ENCODE results near the gene ADGRL3.

The ADGRL3 gene

DNA sequence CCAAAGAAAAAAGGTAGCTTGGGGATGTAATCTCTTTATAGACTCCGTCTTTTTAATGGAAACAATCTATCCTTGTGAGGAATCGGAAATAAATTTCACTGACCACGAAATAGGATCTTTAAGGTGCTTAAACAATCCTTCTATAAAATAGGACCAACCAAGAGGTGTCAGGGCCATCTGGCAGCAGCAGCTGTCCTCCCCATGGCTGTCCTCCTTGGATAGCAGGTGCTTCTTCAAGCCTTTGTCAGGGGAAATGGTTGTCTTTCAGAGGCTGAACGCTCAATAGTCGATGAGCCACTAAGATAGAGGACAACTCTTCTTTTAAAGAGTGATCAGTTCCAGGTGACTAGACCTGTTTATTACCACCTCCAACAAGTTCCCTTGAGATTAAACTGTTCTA is 231.0 kb downstream of the ADGRL3 start:
- DNase-seq, result no peak

DNA sequence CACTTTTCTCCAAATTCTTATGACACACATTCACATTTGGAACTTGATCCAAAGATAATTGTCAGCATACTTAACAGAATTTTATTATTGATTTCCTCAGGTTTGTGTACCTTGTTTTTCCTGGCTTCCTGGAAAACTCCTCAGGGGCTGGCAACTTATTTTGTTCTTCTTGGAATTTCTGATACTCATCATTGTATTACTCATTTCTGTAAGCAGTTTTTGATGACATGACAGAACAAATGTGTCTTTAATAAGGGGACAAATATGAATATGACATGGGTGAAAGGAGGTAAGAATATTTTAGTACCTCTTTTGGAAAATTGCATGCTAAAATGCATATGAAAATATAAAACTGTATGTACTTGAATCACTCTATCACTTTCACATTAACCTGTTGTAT is 237.8 kb downstream of the ADGRL3 start:
- DNase-seq, result no peak

DNA sequence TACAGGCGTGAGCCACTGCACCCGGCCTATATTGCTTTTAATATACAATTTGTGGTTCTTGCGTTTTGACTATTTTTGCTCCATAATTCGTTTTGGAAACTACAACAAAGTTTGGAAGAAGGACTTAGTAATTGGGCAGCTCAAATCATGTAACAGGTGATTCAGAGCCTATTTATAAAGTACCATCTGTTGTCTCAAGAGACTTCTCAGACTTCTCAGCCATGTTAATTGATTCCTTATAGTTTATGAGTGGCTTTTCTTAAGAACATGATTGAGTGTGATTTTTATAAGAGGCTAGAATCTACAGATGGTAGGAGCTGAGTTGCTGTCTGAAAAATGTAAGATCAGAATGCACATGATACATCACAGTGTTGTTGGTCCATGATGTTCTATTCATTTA is 240.2 kb downstream of the ADGRL3 start:
- no peak for DNase-seq

DNA sequence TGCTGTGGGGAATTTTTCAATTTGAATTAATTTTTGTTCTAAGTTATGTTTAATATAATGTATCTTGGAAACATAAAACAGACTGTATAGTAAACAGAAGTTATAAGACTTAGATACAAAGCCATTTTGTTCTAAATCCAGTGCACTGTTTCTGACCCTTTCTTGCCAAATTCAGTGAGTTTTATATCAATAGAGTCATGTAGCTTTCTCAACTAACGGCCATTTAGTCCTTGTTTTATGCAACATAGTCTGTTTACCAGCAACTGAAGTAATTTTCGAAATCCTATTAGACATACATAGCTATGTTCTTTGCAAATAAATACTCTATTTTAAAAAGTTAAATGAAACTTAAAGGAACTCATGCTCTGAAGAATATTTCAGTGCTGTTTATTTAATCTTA is 242.8 kb downstream of the ADGRL3 start:
- no peak for DNase-seq

DNA sequence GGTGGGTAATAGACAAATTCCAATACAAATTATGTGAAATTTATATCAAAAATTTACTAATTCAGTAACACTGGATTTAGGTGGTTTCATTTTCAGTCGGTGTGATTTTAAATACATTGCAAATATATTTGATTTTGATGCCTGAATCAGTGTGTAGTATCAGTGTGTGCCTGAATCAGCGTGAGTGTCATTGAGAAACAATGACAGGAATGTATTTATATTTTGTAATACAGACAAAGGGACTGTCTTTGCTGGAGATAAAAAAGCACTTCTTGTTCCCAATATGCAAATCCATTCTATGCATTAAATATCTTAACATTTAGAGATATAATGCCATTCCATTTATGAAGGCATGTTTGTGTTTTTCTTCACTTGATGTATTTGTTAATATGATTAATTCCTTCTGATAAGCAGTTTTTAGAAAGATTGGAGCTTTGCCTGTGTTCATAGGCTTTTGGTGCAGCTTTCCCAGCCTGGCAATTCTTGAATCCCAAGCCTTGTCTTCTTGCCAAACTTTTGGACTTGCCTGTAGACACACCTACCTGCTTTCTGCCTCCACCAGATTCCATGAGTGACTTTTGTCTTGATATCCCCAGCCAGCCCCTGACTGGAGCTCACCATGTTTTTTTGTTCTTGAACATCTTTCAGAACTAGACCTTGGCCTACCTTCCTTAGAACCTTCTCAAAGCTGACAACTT is 243.8 kb downstream of the ADGRL3 start:
- DNase-seq, result no peak

DNA sequence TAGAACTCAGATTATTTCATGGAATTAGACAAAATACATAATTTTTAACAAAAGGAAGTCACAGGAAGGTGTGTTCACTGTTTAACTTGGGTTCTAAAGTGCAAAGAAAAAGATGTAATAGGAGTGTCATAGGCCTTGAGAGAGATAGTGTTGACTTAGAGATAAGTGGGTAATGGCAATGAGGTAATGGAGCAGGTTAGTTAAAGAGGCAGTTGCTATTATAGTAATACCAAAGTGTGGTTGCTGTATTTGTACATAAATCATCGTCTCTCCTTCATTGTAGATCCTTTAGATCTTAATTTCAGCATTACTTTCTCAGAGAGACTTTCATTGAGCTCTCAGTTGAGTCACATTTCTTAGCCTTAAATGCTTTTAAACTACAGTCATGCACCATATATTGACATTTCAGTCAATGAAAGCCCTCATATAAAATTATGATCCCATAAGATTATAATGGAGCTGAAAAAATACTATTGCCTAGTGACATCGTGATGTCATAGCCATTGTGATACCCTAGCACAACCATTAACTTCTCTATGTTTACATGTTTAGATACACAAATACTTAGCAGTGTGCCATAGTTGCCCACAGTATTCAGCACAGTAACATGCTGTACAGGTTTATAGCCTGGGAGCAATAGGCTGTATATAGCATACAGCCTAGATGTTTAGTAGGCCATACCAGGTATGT is 245.4 kb downstream of the ADGRL3 start:
- DNase-seq, result no peak

DNA sequence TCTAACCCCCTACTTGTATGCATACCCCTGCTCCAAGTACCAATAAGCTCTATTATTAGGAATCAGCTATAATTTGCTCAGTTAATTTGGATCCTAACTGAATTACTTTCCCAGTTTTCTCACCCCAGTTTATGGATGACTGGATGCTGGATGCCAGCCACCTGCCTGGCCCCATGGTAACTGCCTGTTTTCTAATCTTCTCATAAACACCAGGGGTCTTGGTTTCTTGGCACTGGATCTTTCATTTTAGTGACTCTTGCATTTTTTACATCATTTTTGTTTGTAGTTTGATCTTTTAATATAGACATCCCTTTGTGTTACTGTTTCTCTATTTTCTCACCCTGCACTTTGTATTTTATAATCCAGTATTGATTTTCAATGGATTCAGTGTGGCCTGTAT is 246.8 kb downstream of the ADGRL3 start:
- DNase-seq, result no peak

DNA sequence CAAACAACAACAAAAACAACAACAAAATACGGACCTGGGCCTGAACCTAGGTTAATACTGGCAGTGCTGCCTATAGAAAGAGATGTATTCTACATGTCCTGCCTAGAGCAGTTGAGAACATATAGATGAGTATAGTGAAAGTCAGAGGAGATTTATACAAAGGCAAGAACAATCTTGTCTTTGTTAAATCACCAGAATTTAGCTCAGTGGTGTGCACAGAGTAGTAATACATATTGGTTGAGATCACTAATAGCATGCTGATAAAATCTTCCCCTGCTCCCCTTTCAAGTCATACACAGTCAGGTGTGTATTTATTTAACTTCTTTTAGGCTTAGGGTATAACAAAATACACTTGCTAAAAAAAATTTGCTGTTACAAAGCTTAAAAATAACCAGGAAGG is 247.8 kb downstream of the ADGRL3 start:
- DNase-seq, result no peak

DNA sequence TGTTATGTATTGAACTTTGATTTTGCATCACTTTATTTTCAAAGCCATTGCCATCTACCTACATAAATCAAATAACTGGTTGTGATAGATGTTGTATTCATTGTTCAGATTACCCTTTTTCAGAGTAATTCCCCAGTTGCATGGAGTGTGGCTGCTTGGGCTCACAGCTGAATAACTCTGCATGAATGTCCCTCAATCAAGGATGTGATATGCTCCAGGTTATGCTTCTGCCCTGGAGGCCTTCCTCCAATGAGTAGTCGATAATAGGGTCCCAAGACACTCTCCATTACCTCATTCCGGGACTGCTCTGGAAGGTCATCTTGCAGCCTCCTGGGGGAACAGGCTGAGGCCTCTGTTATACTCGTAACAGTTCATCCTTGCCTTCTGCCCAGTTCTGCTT is 251.8 kb downstream of the ADGRL3 start:
- DNase-seq, result no peak

DNA sequence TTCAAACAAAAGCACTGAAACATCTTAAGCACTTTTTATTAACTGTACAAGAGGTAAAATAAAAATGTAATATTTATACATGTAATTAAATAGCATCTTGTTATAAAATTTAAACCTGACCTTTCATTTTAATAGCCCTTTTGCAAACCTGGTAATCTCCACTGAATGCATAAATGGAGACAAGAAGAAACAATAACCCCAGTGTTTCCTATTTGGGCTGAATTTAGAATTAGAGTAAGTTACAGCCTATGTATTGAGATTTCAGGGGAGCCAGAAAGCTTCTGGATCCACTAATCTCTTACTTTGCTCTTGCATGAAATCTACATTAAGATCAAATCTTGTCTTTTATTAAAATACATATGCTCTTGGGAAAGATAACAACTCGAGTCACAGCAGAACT is 261.8 kb downstream of the ADGRL3 start:
- DNase-seq, result no peak

DNA sequence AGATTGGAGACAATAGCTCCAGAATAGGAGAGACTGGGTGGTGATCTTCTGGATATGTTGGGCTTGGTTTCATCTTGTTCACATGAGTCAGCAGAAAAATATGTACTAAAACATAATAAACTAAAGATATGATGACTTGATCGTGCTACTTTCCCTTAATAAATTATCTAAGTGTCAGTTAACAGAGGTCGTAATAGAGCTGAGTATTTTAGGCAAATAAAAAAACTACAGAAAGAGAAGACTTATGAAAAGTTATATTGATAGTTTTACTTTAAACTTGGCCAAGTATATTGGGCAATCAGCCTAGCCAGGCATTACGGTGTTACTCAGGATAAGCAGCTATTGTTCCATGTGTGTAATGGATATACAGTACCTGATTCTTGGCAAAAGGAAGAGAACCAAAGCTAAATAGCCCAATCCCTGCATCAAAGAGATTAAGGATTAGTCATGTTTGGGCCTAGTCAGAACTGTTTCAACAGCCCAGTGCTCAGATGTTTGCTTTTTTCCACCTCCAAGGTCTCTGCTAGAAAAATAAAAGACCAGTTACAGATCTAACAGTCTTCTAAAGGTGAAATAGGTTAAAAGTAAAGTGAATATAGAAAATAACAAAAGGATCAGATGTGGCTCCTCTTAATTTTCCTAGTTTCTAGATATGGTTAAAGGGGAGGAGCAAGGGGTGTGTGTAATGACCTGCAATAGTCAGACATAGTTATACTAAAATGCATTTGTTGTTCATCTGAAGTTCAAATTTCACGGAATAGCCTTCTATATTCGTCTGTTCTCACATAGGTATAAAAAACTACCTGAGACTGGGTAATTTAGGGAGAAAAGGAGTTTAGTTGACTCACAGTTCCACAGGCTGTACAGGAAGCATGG is 262.6 kb downstream of the ADGRL3 start:
- no peak for DNase-seq

DNA sequence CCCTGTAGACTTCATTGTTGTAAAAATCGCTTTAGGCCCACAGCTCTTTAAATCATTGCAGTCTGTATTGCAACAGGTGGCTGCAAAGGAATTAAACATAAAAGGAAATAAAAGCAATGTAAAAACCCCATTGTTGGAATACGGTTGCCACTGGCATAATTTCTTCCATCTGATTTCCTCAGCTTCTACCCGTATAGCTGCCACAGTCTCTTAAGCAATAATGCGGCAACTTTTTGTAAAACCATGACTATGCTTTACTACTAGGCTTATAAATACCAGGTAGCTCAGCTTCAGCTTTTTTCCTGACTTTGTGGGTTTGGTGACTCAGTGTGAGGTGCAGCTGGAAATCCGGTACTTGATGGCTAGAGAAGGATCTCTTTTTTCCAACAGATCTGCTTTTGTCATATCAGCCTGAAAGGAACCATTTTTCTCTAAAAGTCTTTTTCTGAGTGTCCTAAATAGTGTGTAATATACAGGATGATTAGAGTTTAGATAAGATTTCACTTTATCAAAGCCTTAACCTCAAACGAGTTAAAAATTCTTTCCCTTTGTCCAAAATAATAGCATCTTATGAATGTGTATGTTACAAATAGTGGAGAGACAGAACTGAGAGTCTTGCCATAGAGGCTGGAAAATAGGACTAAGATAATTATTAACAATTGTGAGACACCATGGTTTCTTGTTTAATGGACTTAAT is 268.0 kb downstream of the ADGRL3 start:
- no peak for DNase-seq

DNA sequence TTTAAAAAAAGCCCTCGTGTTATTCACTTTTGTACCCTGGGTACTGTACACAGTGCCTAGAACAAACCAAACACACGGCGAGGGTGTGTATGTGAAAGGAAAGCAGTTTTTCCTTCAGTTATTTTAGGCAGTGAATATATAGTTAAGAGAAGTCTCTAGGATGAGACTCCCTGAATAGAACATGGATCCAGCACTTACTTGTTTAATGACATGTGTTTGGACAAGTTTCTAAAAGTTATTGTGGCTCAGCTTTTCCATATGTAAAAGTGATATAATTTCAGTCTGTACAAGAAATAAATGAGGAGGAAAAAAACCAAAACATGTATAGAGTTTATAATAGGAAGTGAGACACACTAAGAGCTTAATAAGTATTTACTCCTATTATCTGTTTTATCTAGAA is 273.2 kb downstream of the ADGRL3 start:
- DNase-seq, result no peak

DNA sequence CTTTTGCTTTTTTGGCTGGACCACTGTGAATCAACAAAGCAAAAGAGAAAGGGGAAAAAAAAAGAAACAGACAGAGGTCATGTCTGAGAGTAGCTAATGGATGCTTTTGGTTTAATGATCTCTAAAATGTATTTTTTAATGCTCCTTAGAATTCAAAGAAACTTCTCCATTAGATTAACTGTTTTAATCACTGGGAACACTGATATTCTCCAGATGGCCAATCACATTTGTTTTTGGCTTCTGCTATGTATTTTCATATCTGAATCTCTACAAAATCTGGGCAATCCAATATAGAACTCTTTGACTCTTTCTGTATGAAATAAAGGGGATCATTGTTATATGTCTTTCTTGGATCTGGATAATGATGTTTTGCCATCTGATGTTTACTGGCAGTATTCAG is 278.2 kb downstream of the ADGRL3 start:
- no peak for DNase-seq

DNA sequence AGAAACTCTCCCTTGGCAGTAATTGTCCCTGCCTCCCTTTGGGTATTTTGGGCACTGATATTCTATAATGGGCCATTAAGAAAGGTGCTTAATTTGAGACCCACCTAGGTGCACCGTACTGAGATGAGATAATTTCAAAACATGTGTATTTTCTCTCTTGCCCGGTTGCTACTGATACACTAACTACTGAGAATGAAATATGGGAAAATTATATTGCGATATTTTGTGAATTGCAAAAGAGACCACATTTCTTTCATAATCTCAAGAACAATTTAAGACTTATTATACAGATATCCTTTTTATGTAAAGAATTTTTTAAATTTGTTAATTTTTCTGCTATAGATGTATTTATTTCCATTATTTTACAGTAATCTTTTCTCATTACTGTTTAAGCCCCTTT is 284.9 kb downstream of the ADGRL3 start:
- no peak for DNase-seq

DNA sequence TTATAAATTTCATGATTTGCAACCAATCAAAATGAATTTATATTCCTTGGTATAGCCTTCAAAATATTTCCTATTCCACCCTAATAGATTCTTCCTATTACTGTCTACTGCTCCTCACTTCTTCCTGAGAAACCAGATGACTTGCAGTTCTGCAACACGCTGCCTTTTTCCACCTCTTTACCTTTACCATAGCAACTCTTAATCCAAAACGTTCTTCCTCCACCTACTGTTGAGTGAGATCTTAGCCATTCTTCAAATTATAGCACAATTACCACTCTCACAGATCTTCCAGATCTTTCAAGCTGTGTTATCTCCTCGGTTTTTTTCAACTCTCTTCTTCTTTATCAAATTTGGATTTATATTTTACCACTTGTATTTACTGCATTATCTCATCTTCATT is 289.8 kb downstream of the ADGRL3 start:
- DNase-seq, result no peak

DNA sequence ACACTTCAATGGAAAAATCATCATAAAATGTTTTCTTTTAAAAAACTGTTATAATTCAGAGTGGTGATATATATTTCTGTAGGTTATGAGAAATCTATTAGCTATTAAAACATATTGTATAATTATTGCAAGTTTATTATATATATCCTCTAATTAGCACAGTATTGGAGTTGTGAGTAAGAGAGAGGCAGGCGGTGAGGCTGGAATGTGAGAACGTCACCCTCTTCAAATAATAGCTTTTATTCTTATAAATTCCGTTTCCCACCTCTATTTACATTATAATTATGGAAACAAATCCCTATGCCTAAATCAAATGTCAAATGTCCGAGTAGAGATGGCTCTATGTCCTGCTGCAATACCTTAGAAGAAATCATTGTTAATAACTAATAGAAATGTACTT is 292.9 kb downstream of the ADGRL3 start:
- no peak for DNase-seq

DNA sequence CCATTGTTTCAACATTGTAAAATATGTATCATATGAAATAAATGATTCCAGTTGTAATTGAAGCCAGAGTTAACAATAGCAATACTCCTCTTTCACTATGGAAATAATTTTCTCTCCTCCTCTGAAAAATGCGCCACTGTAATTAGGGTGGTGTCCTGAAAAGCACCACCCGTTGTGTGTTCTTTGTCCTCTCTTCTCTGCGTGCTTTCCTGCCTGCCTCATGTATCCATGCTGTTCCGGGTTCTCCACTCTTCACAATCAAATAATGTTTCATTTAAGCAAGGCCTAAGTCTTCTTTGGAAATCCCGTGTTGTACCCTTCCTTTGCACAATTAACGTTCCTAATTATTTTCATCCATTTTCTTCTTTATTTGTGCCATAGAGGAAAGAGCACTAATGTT is 293.3 kb downstream of the ADGRL3 start:
- no peak for DNase-seq

DNA sequence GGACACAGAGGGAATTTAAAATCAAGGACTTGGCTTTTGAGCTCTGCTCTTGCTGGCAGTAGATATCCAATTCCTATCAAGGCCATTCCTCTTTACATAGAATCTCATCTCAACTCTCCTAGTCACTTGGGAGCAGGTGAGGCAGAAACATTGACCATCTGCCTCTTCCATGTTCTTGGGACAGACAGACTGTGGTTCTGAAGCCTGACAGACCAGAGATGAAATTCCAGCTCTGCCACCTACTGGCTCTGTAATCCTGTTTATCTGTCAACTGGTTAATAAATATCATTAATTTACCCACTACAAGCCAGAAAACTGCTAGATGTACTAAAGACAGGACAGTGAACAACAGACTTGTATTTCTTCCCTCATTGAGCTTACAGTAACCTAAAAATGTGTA is 300.8 kb downstream of the ADGRL3 start:
- no peak for DNase-seq

DNA sequence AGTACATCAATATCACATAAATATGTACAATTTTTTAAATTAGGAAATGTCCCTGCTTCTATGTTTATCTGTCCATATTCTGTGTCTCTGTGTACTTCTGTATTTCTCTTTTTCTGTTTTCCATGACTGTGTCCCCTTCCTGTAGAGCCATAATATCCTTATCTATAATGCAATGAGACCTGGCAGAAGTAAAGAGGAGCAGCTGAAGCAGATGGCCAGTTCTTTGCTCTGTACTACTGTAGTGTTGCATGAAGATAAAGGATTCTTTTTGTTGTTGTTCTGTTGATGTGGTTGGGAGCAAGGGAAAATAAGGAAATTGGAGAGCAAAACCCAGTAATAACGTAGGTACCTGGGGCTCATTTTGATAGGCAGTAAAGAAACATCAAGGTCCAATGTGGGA is 301.7 kb downstream of the ADGRL3 start:
- DNase-seq, result no peak

DNA sequence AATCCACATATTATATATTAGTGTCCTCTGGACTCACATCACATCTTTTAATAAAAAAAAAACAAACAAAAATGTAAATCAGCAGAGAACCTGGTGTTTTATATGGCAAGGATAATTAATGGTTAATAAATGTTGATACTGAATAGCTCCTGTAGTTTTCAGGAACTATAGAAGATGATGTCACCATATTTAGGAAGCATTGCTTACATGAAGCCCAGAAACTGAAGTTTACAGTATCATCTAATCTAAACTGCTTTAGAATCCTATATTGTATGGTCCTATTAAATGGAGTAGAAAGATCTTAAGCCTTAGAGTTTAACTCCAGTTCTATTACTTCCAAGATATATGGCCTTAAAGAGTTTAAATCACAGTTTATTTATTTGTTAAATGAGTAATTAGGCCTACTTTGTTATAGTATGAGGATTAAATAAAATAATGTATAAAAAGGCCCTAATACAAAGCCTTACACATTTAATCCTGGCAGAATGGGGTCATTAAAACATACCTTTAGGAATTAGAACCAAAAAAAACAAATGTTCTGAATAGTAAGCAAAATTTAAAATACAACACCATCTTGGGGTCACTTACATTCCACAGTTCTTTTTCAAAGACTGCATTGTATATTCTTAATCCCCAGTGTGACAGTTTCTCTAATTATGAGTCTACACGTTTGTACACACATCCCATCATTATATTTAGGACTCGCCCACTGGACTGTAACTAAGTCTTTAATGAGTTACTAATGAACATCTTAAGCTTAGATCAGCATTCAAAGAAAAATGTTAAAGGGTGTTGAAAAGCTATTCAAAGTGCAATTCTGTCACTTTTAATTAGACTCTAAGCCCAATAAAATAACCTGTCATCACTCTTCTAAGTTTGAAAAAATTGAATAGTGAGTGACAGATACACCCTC is 305.9 kb downstream of the ADGRL3 start:
- DNase-seq, result no peak

DNA sequence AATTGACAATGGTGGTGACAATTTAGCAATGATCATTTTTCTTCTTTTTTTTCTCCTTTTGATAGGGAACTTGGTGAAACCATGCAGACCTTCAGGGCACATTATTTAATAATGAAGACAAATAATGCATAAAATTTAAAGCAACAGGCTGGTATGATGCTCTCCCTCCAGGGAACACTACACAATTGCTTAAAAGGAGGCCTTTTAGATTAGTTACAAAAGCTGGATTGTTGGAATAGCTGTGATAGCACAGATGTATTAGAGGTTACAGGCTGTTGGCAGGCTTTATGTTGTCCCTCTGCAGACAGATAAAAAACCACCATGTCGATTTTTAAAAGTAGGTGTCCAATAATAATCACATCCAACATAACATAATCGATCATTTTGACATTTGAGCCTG is 307.0 kb downstream of the ADGRL3 start:
- no peak for DNase-seq

Measured in T-helper 9 cell (primary cell).